Bronchial epithelial cell (primary cell): ENCODE measurements around the gene THG1L. TPM values are rescaled to one million over a fixed set of nuclear protein-coding genes. Genes with fewer than 3 reads are reported as not detected.

Source experiments
- DNase-seq: peaks from one replicate; pipeline ENCODE4 v3.0.0-alpha.2; 2010; ENCODE audit warnings: low read depth
- FAIRE-seq: peaks from 2 replicates; lab custom pipeline; 2011; peaks lifted over from hg19 to GRCh38; lab: Jason Lieb, UNC
- H3K27me3 ChIP-seq: 2 replicates; pipeline ENCODE4 v1.5.1; 2011; ENCODE audit warnings: low read length; ENCODE audit not compliant: control insufficient read depth, insufficient read depth
- H3K36me3 ChIP-seq: 2 replicates; pipeline ENCODE4 v1.5.1; 2011; ENCODE audit warnings: low read length; ENCODE audit not compliant: control insufficient read depth, insufficient read depth
- H3K4me3 ChIP-seq: 2 replicates; pipeline ENCODE4 v1.5.1; 2011; ENCODE audit warnings: mild to moderate bottlenecking, low read depth, low read length, control low read depth
- total RNA-seq: library from RNA; depleted of rRNA; stranded (reverse); fragments of >200 nt; gene quantifications from 2 replicates; pipeline ENCODE4 v1.2.1, GENCODE V29; 2014
- TF ChIP-seq, protein P1 (sequence below): IDR thresholded peaks from 2 replicates; pipeline ENCODE4 v1.5.1; 2011; ENCODE audit warnings: mild to moderate bottlenecking, moderate library complexity, low read length, control low read depth, inconsistent platforms; ENCODE audit not compliant: insufficient read depth, severe bottlenecking

Gene THG1L
- total RNA-seq, 1 donor from 2014 or later, result 38.2 TPM

- DNase-seq, result no peak
- TF ChIP-seq, protein P1, sequence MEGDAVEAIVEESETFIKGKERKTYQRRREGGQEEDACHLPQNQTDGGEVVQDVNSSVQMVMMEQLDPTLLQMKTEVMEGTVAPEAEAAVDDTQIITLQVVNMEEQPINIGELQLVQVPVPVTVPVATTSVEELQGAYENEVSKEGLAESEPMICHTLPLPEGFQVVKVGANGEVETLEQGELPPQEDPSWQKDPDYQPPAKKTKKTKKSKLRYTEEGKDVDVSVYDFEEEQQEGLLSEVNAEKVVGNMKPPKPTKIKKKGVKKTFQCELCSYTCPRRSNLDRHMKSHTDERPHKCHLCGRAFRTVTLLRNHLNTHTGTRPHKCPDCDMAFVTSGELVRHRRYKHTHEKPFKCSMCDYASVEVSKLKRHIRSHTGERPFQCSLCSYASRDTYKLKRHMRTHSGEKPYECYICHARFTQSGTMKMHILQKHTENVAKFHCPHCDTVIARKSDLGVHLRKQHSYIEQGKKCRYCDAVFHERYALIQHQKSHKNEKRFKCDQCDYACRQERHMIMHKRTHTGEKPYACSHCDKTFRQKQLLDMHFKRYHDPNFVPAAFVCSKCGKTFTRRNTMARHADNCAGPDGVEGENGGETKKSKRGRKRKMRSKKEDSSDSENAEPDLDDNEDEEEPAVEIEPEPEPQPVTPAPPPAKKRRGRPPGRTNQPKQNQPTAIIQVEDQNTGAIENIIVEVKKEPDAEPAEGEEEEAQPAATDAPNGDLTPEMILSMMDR, result no peak
- no peaks in the 10 kb centered on the region for H3K27me3 ChIP-seq
- no peak for FAIRE-seq
- H3K4me3 ChIP-seq, result no peak overlapping the region
- H3K36me3 ChIP-seq, result no peaks in the 10 kb centered on the region
These were observed 36.5 kb downstream of the THG1L start for GRCh38 chr5:157767689-157768088.

DNA sequence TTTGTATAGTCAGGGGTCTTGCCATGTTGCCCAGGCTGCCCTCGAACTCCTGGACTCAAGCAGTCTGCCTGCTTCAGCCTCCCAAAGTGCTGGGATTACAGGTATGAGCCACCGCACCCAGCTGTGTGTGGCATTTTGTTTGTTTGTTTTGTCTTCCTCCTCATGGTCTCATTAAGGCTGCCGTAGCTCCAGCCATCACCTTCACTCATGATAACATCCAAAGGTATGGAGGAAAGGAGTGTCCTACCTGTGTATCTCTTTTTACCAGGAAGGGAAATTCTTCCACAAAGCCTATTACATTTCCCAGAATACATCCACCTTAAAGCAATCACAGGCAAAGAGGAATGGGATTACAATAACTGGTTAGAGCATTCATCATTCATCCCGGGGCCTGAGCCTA, 39.4 kb downstream of the THG1L start:
- no peak for FAIRE-seq

DNA sequence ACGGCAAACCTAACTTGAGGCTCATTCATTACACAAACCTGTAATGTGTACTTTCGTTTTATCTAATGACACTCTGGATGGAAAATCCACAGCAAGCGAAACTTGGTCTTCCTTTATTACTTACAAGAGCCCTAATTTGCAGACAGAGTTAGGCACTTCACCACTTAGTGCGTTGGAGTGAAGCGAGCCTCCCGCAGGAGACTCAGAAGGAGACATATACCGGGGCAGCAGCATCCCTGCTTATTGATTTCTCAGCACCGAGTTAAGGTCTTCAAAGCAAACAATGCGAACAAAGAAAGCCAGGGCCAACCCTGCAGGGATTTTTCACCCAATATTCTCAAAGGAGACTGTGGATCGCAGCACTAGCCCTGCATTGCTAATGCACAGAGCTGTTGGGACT, 40.9 kb downstream of the THG1L start:
- no peak for DNase-seq
- Histone ChIP-seq H3K36me3 (no peaks in the 10 kb centered on the region), H3K27me3 (no peaks in the 10 kb centered on the region), H3K4me3 (no peak overlapping the region)
- TF ChIP-seq, protein P1, result no peak
- FAIRE-seq, result no peak

More for the DNA sequence above, 39.4 kb downstream of the THG1L start:
- no peak for DNase-seq
- Histone ChIP-seq H3K36me3 (no peaks in the 10 kb centered on the region), H3K4me3 (no peak overlapping the region), H3K27me3 (no peaks in the 10 kb centered on the region)
- TF ChIP-seq, protein P1, result no peak

GRCh38 chr5:157778121-157778805, 47.0 kb downstream of the THG1L start:
- FAIRE-seq (no peak), DNase-seq (no peak)
- Histone ChIP-seq H3K36me3 (no peaks in the 10 kb centered on the region), H3K27me3 (no peaks in the 10 kb centered on the region), H3K4me3 (no peak overlapping the region)
- TF ChIP-seq, protein P1, result no peak

GRCh38 chr5:157779221-157779620, 48.0 kb downstream of the THG1L start:
- no peaks in the 10 kb centered on the region for H3K27me3 ChIP-seq
- DNase-seq, result no peak
- no peak overlapping the region for H3K4me3 ChIP-seq
- no peak for FAIRE-seq
- no peaks in the 10 kb centered on the region for H3K36me3 ChIP-seq
- TF ChIP-seq, protein P1, result no peak

GRCh38 chr5:157785801-157786200, 54.6 kb downstream of the THG1L start:
- Histone ChIP-seq H3K36me3 (peaks cover 1% of the 10 kb centered on the region), H3K4me3 (no peak overlapping the region), H3K27me3 (no peaks in the 10 kb centered on the region)
- TF ChIP-seq, protein P1, result no peak
- FAIRE-seq (no peak), DNase-seq (no peak)
